ENCODE results near the gene SH3PXD2A.

GRCh38 chr10:103617602-103618385 is 237.6 kb downstream of the SH3PXD2A start:
- TF ChIP-seq CTCF (IDR thresholded peaks at IDR 0.05; ENCODE audit: insufficient read depth, low read depth, low read length) (no peak), EZH2 (IDR thresholded peaks at IDR 0.05; ENCODE audit: insufficient read depth, low read length) (no peak)
